ENCODE data around the gene ZSCAN26.
"Not testable (repeated sequence)": the region's sequence is repeated elsewhere in the genome, so short reads cannot be mapped to it uniquely, and the experiment has no call there.

The ZSCAN26 gene

DNA sequence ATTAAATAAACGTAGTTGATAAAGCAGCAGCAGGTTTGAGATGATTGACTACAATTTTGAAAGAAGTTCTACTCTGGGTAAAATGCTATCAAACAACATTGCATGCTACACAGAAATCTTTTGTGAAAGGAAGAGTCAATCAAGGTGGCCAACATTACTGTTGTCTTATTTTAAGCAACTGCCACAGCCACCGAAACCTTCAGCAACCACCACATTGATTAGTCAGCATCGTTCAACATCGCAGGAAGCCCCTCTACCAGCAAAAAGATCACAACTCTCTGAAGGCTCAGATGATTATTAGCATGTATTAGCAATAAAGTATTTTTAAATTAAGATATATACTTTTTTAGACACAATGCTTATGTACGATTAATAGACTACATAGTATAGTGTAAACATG, 28.4 kb downstream of the ZSCAN26 start:
- Histone ChIP-seq H3K36me3 (ENCODE audit: insufficient read depth, low read length) (peaks cover 6% of the 10 kb centered on the region; the same call in 1 of the 2 replicates), H2AFZ (ENCODE audit: low read length) (no peak overlapping the region), H3K9ac (ENCODE audit: low read depth, low read length, poor library complexity, severe bottlenecking) (no peak overlapping the region), H3K79me2 (ENCODE audit: insufficient read depth, low read length) (no peaks in the 10 kb centered on the region), H3F3A (ENCODE audit: low read depth) (no peaks in the 10 kb centered on the region), H3K4me1 (ENCODE audit: insufficient read depth, low read length, poor library complexity, severe bottlenecking) (no peaks in the 10 kb centered on the region), H4K20me1 (ENCODE audit: insufficient read depth, low read length, poor library complexity, severe bottlenecking) (no peaks in the 10 kb centered on the region), H3K27me3 (ENCODE audit: insufficient read depth, low read length, poor library complexity, severe bottlenecking) (no peaks in the 10 kb centered on the region), H3K4me3 (ENCODE audit: low read length, poor library complexity, severe bottlenecking) (no peak overlapping the region), H3K9me2 (replicated peaks; ENCODE audit: low read depth, low read length) (no peaks in the 10 kb centered on the region), H3K4me2 (ENCODE audit: low read depth, low read length, poor library complexity, severe bottlenecking) (no peak overlapping the region), H3K9me3 (ENCODE audit: insufficient read depth, low read depth, low read length) (no peaks in the 10 kb centered on the region)
- TF ChIP-seq, protein P1, sequence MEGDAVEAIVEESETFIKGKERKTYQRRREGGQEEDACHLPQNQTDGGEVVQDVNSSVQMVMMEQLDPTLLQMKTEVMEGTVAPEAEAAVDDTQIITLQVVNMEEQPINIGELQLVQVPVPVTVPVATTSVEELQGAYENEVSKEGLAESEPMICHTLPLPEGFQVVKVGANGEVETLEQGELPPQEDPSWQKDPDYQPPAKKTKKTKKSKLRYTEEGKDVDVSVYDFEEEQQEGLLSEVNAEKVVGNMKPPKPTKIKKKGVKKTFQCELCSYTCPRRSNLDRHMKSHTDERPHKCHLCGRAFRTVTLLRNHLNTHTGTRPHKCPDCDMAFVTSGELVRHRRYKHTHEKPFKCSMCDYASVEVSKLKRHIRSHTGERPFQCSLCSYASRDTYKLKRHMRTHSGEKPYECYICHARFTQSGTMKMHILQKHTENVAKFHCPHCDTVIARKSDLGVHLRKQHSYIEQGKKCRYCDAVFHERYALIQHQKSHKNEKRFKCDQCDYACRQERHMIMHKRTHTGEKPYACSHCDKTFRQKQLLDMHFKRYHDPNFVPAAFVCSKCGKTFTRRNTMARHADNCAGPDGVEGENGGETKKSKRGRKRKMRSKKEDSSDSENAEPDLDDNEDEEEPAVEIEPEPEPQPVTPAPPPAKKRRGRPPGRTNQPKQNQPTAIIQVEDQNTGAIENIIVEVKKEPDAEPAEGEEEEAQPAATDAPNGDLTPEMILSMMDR (conservative IDR thresholded peaks at IDR 0.05; ENCODE audit: low read length) = no peak
- no peak for TF ChIP-seq EZH2phosphoT487 (IDR thresholded peaks at IDR 0.05; ENCODE audit: borderline replicate concordance)

DNA sequence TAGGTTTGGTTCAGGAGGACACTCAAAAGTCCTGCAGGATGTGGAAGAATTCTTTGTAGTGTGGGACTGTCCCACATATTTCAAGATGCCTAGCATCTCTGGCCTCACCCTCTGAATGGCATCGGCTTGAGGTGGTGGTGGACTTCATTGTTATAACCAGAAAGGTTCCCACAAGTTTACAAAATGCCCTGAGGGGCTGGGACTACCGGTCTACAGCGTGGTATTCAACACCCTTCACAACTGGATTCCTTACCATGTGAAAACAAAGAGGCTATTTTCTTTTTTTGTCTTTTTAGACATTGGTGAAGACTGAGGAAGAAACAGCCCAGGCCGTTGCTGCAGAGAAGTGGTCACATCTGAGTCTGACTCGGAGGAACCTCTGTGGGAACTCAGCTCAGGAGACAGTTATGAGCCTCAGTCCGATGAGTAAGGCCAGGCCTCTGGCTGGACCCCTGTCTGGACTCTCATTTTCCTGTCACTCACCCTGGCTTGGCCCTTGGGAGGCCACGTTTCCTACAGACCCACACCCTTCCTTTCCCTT, 29.6 kb downstream of the ZSCAN26 start:
- Histone ChIP-seq H3K9ac (ENCODE audit: low read depth, low read length, poor library complexity, severe bottlenecking) (no peak overlapping the region), H2AFZ (ENCODE audit: low read length) (no peak overlapping the region), H3K4me2 (ENCODE audit: low read depth, low read length, poor library complexity, severe bottlenecking) (no peak overlapping the region), H3F3A (ENCODE audit: low read depth) (no peaks in the 10 kb centered on the region), H4K20me1 (ENCODE audit: insufficient read depth, low read length, poor library complexity, severe bottlenecking) (no peaks in the 10 kb centered on the region), H3K79me2 (ENCODE audit: insufficient read depth, low read length) (no peaks in the 10 kb centered on the region), H3K9me3 (ENCODE audit: insufficient read depth, low read depth, low read length) (no peaks in the 10 kb centered on the region), H3K4me1 (ENCODE audit: insufficient read depth, low read length, poor library complexity, severe bottlenecking) (no peaks in the 10 kb centered on the region), H3K4me3 (ENCODE audit: low read length, poor library complexity, severe bottlenecking) (no peak overlapping the region), H3K36me3 (ENCODE audit: insufficient read depth, low read length) (peaks cover 10% of the 10 kb centered on the region; the same call in 1 of the 2 replicates), H3K9me2 (replicated peaks; ENCODE audit: low read depth, low read length) (no peaks in the 10 kb centered on the region), H3K27me3 (ENCODE audit: insufficient read depth, low read length, poor library complexity, severe bottlenecking) (no peaks in the 10 kb centered on the region)
- TF ChIP-seq, protein P1 (conservative IDR thresholded peaks at IDR 0.05; ENCODE audit: low read length) = no peak
- TF ChIP-seq EZH2phosphoT487 (IDR thresholded peaks at IDR 0.05; ENCODE audit: borderline replicate concordance) = no peak

DNA sequence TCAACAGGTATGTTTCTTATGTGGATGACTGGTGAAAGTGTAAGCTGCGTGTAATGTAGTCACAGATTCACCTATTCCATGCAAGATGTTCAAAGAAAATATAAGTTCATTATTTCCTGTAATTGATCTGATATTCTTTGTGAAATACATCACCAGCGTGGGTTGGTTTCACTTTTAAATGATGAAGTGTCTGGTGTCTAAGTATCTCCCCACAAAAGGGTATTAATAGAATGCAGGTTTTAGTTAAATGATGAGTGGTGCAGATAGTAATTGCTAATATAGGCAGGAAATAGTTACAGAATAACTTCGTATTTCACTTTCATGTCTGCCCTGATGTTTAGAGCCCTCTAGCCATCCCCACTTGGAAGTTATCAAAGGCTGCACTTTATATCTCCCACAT, 36.6 kb downstream of the ZSCAN26 start:
- H3K4me3 ChIP-seq (ENCODE audit: low read length, poor library complexity, severe bottlenecking) = no peak overlapping the region

DNA sequence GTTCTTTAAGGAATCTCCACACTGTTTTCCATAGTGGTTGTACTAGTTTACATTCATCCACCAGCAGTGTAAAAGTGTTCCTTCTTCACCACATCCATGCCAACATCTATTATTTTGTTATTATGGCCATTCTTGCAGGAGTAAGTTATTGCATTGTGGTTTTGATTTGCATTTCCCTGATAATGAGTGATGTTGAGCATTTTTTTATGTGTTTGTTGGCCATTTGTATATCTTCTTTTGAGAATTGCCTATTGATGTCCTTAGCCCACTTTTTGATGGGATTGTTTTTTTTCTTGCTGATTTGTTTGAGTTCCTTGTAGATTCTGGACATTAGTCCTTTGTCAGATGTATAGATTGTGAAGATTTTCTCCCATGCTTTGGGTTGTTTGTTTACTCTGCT, 39.4 kb downstream of the ZSCAN26 start:
- not testable (repeated sequence) for H3K9me3 ChIP-seq (ENCODE audit: insufficient read depth, low read depth, low read length); H3K4me3 ChIP-seq (ENCODE audit: low read length, poor library complexity, severe bottlenecking); H3K9ac ChIP-seq (ENCODE audit: low read depth, low read length, poor library complexity, severe bottlenecking); H3K79me2 ChIP-seq (ENCODE audit: insufficient read depth, low read length); H3K9me2 ChIP-seq (replicated peaks; ENCODE audit: low read depth, low read length); H3K36me3 ChIP-seq (ENCODE audit: insufficient read depth, low read length); H3K4me2 ChIP-seq (ENCODE audit: low read depth, low read length, poor library complexity, severe bottlenecking); H3K27me3 ChIP-seq (ENCODE audit: insufficient read depth, low read length, poor library complexity, severe bottlenecking); H4K20me1 ChIP-seq (ENCODE audit: insufficient read depth, low read length, poor library complexity, severe bottlenecking); H3K4me1 ChIP-seq (ENCODE audit: insufficient read depth, low read length, poor library complexity, severe bottlenecking); H2AFZ ChIP-seq (ENCODE audit: low read length); H3F3A ChIP-seq (ENCODE audit: low read depth)

More for the DNA sequence above, 36.6 kb downstream of the ZSCAN26 start:
- Histone ChIP-seq H3K27me3 (ENCODE audit: insufficient read depth, low read length, poor library complexity, severe bottlenecking) (no peaks in the 10 kb centered on the region), H3K79me2 (ENCODE audit: insufficient read depth, low read length) (no peaks in the 10 kb centered on the region), H3K9me2 (replicated peaks; ENCODE audit: low read depth, low read length) (no peaks in the 10 kb centered on the region), H3K9ac (ENCODE audit: low read depth, low read length, poor library complexity, severe bottlenecking) (no peak overlapping the region), H4K20me1 (ENCODE audit: insufficient read depth, low read length, poor library complexity, severe bottlenecking) (no peaks in the 10 kb centered on the region), H2AFZ (ENCODE audit: low read length) (no peak overlapping the region), H3K4me1 (ENCODE audit: insufficient read depth, low read length, poor library complexity, severe bottlenecking) (no peaks in the 10 kb centered on the region), H3F3A (ENCODE audit: low read depth) (no peaks in the 10 kb centered on the region), H3K4me2 (ENCODE audit: low read depth, low read length, poor library complexity, severe bottlenecking) (no peak overlapping the region), H3K9me3 (ENCODE audit: insufficient read depth, low read depth, low read length) (no peaks in the 10 kb centered on the region), H3K36me3 (ENCODE audit: insufficient read depth, low read length) (peaks cover 4% of the 10 kb centered on the region; the same call in 1 of the 2 replicates)
- no peak for TF ChIP-seq EZH2phosphoT487 (IDR thresholded peaks at IDR 0.05; ENCODE audit: borderline replicate concordance)
- TF ChIP-seq, protein P1 (conservative IDR thresholded peaks at IDR 0.05; ENCODE audit: low read length) = no peak
